ENCODE measurements around the gene PARP9.
"Not testable (repeated sequence)": the region's sequence is repeated elsewhere in the genome, so short reads cannot be mapped to it uniquely, and the experiment has no call there.

PARP9 gene

GRCh38 chr3:122568755-122569154, 4.7 kb upstream of the PARP9 start:
- H3K27me3 ChIP-seq (replicated peaks; ENCODE audit: control insufficient read depth, insufficient read depth, low read length): no peaks in the 10 kb centered on the region
- no peak for DNase-seq (ENCODE audit: low read depth)
- peaks cover 50% of the 10 kb centered on the region for H3K36me3 ChIP-seq (ENCODE audit: control insufficient read depth, insufficient read depth, low read length, severe bottlenecking)
- no peak overlapping the region for H3K9ac ChIP-seq (ENCODE audit: low read length)
- H3K4me1 ChIP-seq (ENCODE audit: control insufficient read depth, insufficient read depth, low read length): peaks cover 32% of the 10 kb centered on the region
- no peaks in the 10 kb centered on the region for H3K9me3 ChIP-seq (ENCODE audit: control insufficient read depth, low read length)
- H3K4me3 ChIP-seq (ENCODE audit: low read length): no peak overlapping the region

- H3K36me3 ChIP-seq (ENCODE audit: control insufficient read depth, insufficient read depth, low read length, severe bottlenecking): peaks cover 50% of the 10 kb centered on the region
- H3K27me3 ChIP-seq (replicated peaks; ENCODE audit: control insufficient read depth, insufficient read depth, low read length): not testable (repeated sequence)
These were observed 4.0 kb upstream of the PARP9 start for GRCh38 chr3:122568131-122568530.

GRCh38 chr3:122563717-122564025, 429 bp downstream of the PARP9 start:
- Histone ChIP-seq H3K36me3 (ENCODE audit: control insufficient read depth, insufficient read depth, low read length, severe bottlenecking) (peaks cover 30% of the 10 kb centered on the region), H3K4me3 (ENCODE audit: low read length) (peak overlapping the region; percentile 93), H3K9ac (ENCODE audit: low read length) (peak overlapping the region; percentile 95), H3K27me3 (replicated peaks; ENCODE audit: control insufficient read depth, insufficient read depth, low read length) (no peaks in the 10 kb centered on the region), H3K9me3 (ENCODE audit: control insufficient read depth, low read length) (no peaks in the 10 kb centered on the region), H3K4me1 (ENCODE audit: control insufficient read depth, insufficient read depth, low read length) (peaks cover 19% of the 10 kb centered on the region)
- peak; percentile 28 for DNase-seq (ENCODE audit: low read depth)

More at GRCh38 chr3:122568131-122568530, 4.0 kb upstream of the PARP9 start:
- not testable (repeated sequence) for H3K9me3 ChIP-seq (ENCODE audit: control insufficient read depth, low read length); DNase-seq (ENCODE audit: low read depth); H3K9ac ChIP-seq (ENCODE audit: low read length); H3K4me3 ChIP-seq (ENCODE audit: low read length)
- peaks cover 33% of the 10 kb centered on the region for H3K4me1 ChIP-seq (ENCODE audit: control insufficient read depth, insufficient read depth, low read length)

- H3K9me3 ChIP-seq (ENCODE audit: control insufficient read depth, low read length): no peaks in the 10 kb centered on the region
- peaks cover 15% of the 10 kb centered on the region for H3K4me1 ChIP-seq (ENCODE audit: control insufficient read depth, insufficient read depth, low read length)
- DNase-seq (ENCODE audit: low read depth): peak; percentile 30
- no peaks in the 10 kb centered on the region for H3K27me3 ChIP-seq (replicated peaks; ENCODE audit: control insufficient read depth, insufficient read depth, low read length)
- peak overlapping the region; percentile 93 for H3K4me3 ChIP-seq (ENCODE audit: low read length)
- H3K36me3 ChIP-seq (ENCODE audit: control insufficient read depth, insufficient read depth, low read length, severe bottlenecking): peaks cover 33% of the 10 kb centered on the region
- peak overlapping the region; percentile 95 for H3K9ac ChIP-seq (ENCODE audit: low read length)
These were observed 980 bp downstream of the PARP9 start for GRCh38 chr3:122562923-122563716.

- Histone ChIP-seq H3K4me3 (ENCODE audit: low read length) (no peak overlapping the region), H3K9me3 (ENCODE audit: control insufficient read depth, low read length) (no peaks in the 10 kb centered on the region), H3K9ac (ENCODE audit: low read length) (no peak overlapping the region), H3K27me3 (replicated peaks; ENCODE audit: control insufficient read depth, insufficient read depth, low read length) (no peaks in the 10 kb centered on the region), H3K4me1 (ENCODE audit: control insufficient read depth, insufficient read depth, low read length) (peaks cover 15% of the 10 kb centered on the region), H3K36me3 (ENCODE audit: control insufficient read depth, insufficient read depth, low read length, severe bottlenecking) (peaks cover 35% of the 10 kb centered on the region)
- DNase-seq (ENCODE audit: low read depth): peak; percentile 85
These were observed 3.4 kb downstream of the PARP9 start for GRCh38 chr3:122560680-122561079.

- H3K36me3 ChIP-seq (ENCODE audit: control insufficient read depth, insufficient read depth, low read length, severe bottlenecking): peaks cover 43% of the 10 kb centered on the region
- no peak overlapping the region for H3K4me3 ChIP-seq (ENCODE audit: low read length)
- no peak overlapping the region for H3K9ac ChIP-seq (ENCODE audit: low read length)
- no peak for DNase-seq (ENCODE audit: low read depth)
- no peaks in the 10 kb centered on the region for H3K27me3 ChIP-seq (replicated peaks; ENCODE audit: control insufficient read depth, insufficient read depth, low read length)
- no peaks in the 10 kb centered on the region for H3K9me3 ChIP-seq (ENCODE audit: control insufficient read depth, low read length)
- H3K4me1 ChIP-seq (ENCODE audit: control insufficient read depth, insufficient read depth, low read length): peaks cover 12% of the 10 kb centered on the region
These were observed 4.2 kb downstream of the PARP9 start for GRCh38 chr3:122559906-122560305.

GRCh38 chr3:122558605-122559004, 5.5 kb downstream of the PARP9 start:
- DNase-seq (ENCODE audit: low read depth): no peak
- H3K4me1 ChIP-seq (ENCODE audit: control insufficient read depth, insufficient read depth, low read length): peaks cover 8% of the 10 kb centered on the region
- H3K9ac ChIP-seq (ENCODE audit: low read length): no peak overlapping the region
- H3K9me3 ChIP-seq (ENCODE audit: control insufficient read depth, low read length): no peaks in the 10 kb centered on the region
- peaks cover 54% of the 10 kb centered on the region for H3K36me3 ChIP-seq (ENCODE audit: control insufficient read depth, insufficient read depth, low read length, severe bottlenecking)
- no peaks in the 10 kb centered on the region for H3K27me3 ChIP-seq (replicated peaks; ENCODE audit: control insufficient read depth, insufficient read depth, low read length)
- H3K4me3 ChIP-seq (ENCODE audit: low read length): no peak overlapping the region

GRCh38 chr3:122557356-122557755, 6.7 kb downstream of the PARP9 start:
- Histone ChIP-seq H3K9me3 (ENCODE audit: control insufficient read depth, low read length) (no peaks in the 10 kb centered on the region), H3K36me3 (ENCODE audit: control insufficient read depth, insufficient read depth, low read length, severe bottlenecking) (peaks cover 64% of the 10 kb centered on the region), H3K4me3 (ENCODE audit: low read length) (no peak overlapping the region), H3K4me1 (ENCODE audit: control insufficient read depth, insufficient read depth, low read length) (no peaks in the 10 kb centered on the region), H3K27me3 (replicated peaks; ENCODE audit: control insufficient read depth, insufficient read depth, low read length) (no peaks in the 10 kb centered on the region), H3K9ac (ENCODE audit: low read length) (no peak overlapping the region)
- no peak for DNase-seq (ENCODE audit: low read depth)

- Histone ChIP-seq H3K4me1 (ENCODE audit: control insufficient read depth, insufficient read depth, low read length) (no peaks in the 10 kb centered on the region), H3K9me3 (ENCODE audit: control insufficient read depth, low read length) (no peaks in the 10 kb centered on the region), H3K9ac (ENCODE audit: low read length) (no peak overlapping the region), H3K4me3 (ENCODE audit: low read length) (no peak overlapping the region), H3K27me3 (replicated peaks; ENCODE audit: control insufficient read depth, insufficient read depth, low read length) (no peaks in the 10 kb centered on the region), H3K36me3 (ENCODE audit: control insufficient read depth, insufficient read depth, low read length, severe bottlenecking) (peaks cover 82% of the 10 kb centered on the region)
- DNase-seq (ENCODE audit: low read depth): no peak
These were observed 8.6 kb downstream of the PARP9 start for GRCh38 chr3:122555275-122556071.

GRCh38 chr3:122553171-122553570, 10.9 kb downstream of the PARP9 start:
- peaks cover 91% of the 10 kb centered on the region for H3K36me3 ChIP-seq (ENCODE audit: control insufficient read depth, insufficient read depth, low read length, severe bottlenecking)
- H3K4me1 ChIP-seq (ENCODE audit: control insufficient read depth, insufficient read depth, low read length): no peaks in the 10 kb centered on the region
- no peak overlapping the region for H3K4me3 ChIP-seq (ENCODE audit: low read length)
- no peak overlapping the region for H3K9ac ChIP-seq (ENCODE audit: low read length)
- DNase-seq (ENCODE audit: low read depth): no peak
- H3K9me3 ChIP-seq (ENCODE audit: control insufficient read depth, low read length): no peaks in the 10 kb centered on the region
- H3K27me3 ChIP-seq (replicated peaks; ENCODE audit: control insufficient read depth, insufficient read depth, low read length): no peaks in the 10 kb centered on the region

- peaks cover 75% of the 10 kb centered on the region for H3K36me3 ChIP-seq (ENCODE audit: control insufficient read depth, insufficient read depth, low read length, severe bottlenecking)
- no peak overlapping the region for H3K4me3 ChIP-seq (ENCODE audit: low read length)
- no peak overlapping the region for H3K9ac ChIP-seq (ENCODE audit: low read length)
- no peaks in the 10 kb centered on the region for H3K4me1 ChIP-seq (ENCODE audit: control insufficient read depth, insufficient read depth, low read length)
- no peak for DNase-seq (ENCODE audit: low read depth)
- H3K27me3 ChIP-seq (replicated peaks; ENCODE audit: control insufficient read depth, insufficient read depth, low read length): no peaks in the 10 kb centered on the region
- no peaks in the 10 kb centered on the region for H3K9me3 ChIP-seq (ENCODE audit: control insufficient read depth, low read length)
These were observed 15.5 kb downstream of the PARP9 start for GRCh38 chr3:122548619-122549018.
